AG10803 (cell line): Measurements from ENCODE around the gene MLIP.

Experiments used
- DNase-seq: peaks from one replicate; pipeline ENCODE4 v3.0.0; 2010; ENCODE audit warnings: low read depth
- H3K4me3 ChIP-seq: 2 replicates; pipeline ENCODE4 v1.5.1; 2011; ENCODE audit warnings: mild to moderate bottlenecking, low read length, control low read depth
- TF ChIP-seq, protein P1 (sequence below): conservative IDR thresholded peaks from 2 replicates; pipeline ENCODE4 v1.5.1; 2011; ENCODE audit warnings: mild to moderate bottlenecking, low read length, control low read depth, inconsistent platforms

Gene MLIP

DNA sequence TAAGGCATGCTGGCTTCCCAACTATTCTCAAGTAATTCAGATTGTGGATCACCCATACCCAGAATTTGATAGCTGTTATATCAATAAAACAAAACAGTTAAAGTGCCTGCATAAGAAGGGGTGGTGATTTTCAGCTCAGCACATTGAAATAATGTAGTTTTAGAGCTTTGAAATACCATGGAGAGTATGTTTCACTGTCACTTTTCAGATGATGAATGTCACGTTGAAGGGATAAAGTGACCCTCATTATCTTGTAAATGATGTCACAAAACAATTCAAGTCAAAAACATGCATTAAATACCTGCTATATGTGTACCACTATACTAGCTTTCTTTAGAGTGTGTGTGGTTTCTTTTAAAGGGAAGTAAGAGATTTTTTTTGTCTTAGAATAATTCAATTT lies 27.6 kb downstream of the MLIP start:
- TF ChIP-seq, protein P1, sequence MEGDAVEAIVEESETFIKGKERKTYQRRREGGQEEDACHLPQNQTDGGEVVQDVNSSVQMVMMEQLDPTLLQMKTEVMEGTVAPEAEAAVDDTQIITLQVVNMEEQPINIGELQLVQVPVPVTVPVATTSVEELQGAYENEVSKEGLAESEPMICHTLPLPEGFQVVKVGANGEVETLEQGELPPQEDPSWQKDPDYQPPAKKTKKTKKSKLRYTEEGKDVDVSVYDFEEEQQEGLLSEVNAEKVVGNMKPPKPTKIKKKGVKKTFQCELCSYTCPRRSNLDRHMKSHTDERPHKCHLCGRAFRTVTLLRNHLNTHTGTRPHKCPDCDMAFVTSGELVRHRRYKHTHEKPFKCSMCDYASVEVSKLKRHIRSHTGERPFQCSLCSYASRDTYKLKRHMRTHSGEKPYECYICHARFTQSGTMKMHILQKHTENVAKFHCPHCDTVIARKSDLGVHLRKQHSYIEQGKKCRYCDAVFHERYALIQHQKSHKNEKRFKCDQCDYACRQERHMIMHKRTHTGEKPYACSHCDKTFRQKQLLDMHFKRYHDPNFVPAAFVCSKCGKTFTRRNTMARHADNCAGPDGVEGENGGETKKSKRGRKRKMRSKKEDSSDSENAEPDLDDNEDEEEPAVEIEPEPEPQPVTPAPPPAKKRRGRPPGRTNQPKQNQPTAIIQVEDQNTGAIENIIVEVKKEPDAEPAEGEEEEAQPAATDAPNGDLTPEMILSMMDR, result no peak
- no peak overlapping the region for H3K4me3 ChIP-seq
- no peak for DNase-seq

DNA sequence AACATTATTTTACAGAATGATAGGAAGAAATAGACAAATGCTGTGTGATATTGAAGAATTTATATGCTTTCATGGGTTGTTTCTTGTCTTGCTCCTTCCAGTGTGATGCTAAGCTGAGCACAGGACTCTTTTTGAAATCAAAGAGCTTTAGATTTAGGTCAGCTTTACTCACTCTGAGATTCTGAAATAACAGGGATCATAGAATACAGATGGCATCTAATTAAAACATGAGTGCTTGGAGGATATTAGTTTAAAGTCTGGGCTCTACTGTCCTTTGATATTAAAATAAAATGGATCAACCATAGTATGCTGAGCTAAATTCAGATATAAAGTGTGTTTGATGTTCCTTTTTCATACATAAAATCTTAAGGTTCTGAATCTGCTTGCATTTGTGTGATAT lies 29.6 kb downstream of the MLIP start:
- TF ChIP-seq, protein P1, result no peak
- DNase-seq, result no peak
- no peak overlapping the region for H3K4me3 ChIP-seq

DNA sequence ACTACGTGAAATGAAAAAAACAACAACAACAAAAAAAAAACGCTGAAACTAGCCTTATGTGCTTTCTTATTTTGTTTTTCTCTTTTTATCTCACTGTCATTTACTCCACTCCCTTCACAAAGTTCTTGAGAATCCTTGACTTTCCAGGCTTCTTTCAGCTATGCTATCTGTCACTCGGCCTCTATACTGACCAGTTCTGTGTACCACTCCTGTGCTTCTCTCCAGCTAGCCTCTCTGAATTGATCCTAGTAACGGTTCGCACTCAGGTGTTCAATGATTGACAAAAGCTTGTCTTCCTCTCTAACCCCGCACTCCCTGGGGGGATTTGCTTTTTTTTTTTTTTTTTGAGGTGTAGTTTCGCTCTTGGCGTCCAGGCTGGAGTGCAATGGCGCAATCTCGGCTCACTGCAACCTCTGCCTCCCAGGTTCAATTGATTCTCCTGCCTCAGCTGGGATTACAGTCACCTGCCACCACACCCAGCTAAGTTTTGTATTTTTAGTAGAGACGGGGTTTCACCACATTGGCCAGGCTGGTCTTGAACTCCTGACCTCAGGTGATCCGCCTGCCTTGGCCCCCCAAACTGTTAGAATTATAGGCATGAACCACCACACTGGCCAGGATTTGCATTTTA lies 31.8 kb downstream of the MLIP start:
- no peak for DNase-seq
- H3K4me3 ChIP-seq, result no peak overlapping the region
- TF ChIP-seq, protein P1, result no peak

DNA sequence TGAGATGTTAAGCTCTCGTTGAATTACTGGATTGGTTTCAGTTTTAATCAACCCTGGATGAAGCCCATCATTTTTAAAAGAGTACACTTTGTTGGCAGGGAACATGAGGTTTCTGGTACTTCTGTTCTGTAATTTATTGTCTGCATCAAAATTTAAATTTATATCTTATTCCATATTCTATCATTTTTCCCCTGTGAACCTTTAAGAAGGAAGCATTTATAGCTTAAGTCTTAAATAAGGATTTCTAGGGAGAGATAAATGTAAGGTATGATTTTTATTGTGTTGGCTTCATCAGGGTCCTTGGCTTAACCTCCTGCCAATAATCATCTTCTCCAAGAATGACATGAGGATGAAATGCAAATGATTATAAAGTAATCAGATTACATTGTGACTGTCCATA lies 40.6 kb downstream of the MLIP start:
- H3K4me3 ChIP-seq, result no peak overlapping the region
- DNase-seq, result no peak
- TF ChIP-seq, protein P1, result no peak

DNA sequence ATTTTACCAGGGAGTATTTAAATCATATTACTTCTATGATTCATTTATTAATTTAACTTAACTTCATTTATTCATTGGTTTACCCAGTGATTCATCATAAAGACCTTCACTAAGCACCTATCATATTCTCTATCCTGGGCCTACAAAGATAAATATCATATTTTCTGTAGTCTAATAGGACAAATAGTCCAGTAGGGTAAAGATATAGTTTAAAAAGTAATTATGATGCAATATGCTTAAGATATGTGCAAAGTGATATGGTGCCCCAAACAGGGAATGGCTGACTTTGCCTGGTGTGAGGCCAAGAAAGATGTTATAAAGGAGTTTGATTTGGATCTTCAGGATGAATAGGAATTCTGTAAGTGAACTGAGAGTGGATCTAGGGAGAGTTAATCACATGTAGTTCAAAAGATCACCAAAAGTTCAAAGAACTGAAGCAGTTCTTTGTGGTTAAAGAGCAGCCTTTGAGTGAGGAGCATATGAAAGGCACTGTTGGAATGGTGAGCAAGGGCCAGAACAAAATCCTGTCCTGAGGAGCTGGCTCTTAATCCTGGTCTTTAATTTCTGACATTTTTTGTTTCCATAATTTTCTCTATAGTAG lies 45.5 kb downstream of the MLIP start:
- TF ChIP-seq, protein P1, result no peak
- DNase-seq, result no peak

DNA sequence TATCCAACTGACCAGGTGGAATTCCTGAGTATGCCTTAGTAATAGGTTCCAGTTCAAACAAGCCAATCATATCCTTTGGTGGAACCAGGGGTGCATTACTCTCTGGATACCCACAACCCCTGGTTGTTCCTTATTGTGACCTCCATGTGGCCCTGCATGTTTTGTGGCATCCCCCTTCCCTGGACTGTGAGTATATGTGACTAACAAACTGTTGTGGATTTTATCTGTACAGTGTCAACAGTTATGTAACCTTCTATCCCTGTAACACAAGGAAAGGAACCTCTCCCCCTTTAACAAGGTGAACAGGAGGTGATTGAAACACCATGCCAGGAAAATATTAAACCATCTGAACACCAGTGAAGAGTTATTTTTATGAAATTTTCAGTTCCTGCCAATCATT lies 46.2 kb downstream of the MLIP start:
- TF ChIP-seq, protein P1, result no peak
- no peak for DNase-seq
- H3K4me3 ChIP-seq, result no peak overlapping the region

More for the DNA sequence above, 45.5 kb downstream of the MLIP start:
- no peak overlapping the region for H3K4me3 ChIP-seq

DNA sequence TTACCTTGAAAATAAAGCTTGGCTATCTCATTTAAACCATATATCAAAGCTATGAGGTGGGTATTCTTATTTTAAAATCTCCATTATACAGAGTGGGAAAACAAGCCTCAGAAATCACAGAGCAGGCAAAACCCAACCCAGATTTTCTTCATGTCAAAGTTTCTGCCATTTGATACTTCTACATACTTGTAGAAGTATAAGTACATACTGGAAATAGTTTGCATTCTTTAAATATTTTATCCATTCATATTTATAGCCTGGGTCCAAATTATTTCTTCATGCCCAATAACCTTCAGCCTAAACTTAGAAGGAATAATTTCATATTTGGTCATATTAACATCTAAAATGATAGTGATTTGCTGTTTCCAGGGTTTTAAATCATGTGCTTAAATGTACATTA lies 61.8 kb downstream of the MLIP start:
- DNase-seq, result peak; percentile 30
- no peak overlapping the region for H3K4me3 ChIP-seq
- TF ChIP-seq, protein P1, result no peak
